Body of pancreas (tissue), 4 donors: Measurements from ENCODE around the gene FHOD3.

Experiments
- POLR2A ChIP-seq, 3 donors: fragments of 450-650 bp; IDR thresholded peaks; one replicate each; pipeline ENCODE4 v1.6.1; 2016; ENCODE audit warnings: antibody characterized with exemption in 3 of 3, mild to moderate bottlenecking in 2 of 3
- TF ChIP-seq, protein P1 (sequence below), 7 experiments: fragments of 450-650 bp in 4 of 7; fragments of 200-600 bp in 3 of 7; sonication (generic) in 3 of 7; IDR thresholded peaks; one replicate each; pipeline ENCODE4 v1.5.1; 2016 to 2019; ENCODE audit warnings: antibody characterized with exemption in 7 of 7

- TF ChIP-seq, protein P1, sequence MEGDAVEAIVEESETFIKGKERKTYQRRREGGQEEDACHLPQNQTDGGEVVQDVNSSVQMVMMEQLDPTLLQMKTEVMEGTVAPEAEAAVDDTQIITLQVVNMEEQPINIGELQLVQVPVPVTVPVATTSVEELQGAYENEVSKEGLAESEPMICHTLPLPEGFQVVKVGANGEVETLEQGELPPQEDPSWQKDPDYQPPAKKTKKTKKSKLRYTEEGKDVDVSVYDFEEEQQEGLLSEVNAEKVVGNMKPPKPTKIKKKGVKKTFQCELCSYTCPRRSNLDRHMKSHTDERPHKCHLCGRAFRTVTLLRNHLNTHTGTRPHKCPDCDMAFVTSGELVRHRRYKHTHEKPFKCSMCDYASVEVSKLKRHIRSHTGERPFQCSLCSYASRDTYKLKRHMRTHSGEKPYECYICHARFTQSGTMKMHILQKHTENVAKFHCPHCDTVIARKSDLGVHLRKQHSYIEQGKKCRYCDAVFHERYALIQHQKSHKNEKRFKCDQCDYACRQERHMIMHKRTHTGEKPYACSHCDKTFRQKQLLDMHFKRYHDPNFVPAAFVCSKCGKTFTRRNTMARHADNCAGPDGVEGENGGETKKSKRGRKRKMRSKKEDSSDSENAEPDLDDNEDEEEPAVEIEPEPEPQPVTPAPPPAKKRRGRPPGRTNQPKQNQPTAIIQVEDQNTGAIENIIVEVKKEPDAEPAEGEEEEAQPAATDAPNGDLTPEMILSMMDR (IDR thresholded peaks at IDR 0.05): no peak
- TF ChIP-seq POLR2A (IDR thresholded peaks at IDR 0.05): no peak
These were observed 202.4 kb downstream of the FHOD3 start for GRCh38 chr18:36499938-36500337.
